GM12873 (cell line): ENCODE measurements around the gene BOD1L2.

Source experiments
- TF ChIP-seq, protein P1 (sequence below): IDR thresholded peaks from 2 replicates; pipeline ENCODE4 v1.5.1; 2012; ENCODE audit warnings: low read depth, mild to moderate bottlenecking, moderate library complexity, low read length, control low read depth; ENCODE audit not compliant: insufficient read depth; ENCODE audit errors: missing control alignments

Gene BOD1L2

DNA sequence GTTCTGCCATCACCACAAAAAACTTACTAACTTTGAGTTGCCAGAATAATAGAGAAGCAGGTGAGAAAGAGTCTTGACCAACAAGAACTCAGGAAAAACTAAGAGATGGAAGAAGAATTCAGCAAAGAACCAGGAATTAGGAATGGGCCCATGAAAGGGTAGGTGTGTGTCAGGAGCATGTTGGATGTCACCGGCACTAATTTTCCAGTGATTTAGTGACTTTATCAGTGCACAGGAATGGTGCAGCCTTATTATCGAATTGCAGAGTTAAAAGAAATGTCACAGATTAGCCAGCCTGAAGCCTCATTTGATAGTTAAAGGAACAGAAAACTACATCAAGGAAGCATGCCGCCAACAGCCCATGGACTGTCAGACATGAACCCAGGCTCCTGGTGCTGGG, 9.0 kb upstream of the BOD1L2 start:
- TF ChIP-seq, protein P1, sequence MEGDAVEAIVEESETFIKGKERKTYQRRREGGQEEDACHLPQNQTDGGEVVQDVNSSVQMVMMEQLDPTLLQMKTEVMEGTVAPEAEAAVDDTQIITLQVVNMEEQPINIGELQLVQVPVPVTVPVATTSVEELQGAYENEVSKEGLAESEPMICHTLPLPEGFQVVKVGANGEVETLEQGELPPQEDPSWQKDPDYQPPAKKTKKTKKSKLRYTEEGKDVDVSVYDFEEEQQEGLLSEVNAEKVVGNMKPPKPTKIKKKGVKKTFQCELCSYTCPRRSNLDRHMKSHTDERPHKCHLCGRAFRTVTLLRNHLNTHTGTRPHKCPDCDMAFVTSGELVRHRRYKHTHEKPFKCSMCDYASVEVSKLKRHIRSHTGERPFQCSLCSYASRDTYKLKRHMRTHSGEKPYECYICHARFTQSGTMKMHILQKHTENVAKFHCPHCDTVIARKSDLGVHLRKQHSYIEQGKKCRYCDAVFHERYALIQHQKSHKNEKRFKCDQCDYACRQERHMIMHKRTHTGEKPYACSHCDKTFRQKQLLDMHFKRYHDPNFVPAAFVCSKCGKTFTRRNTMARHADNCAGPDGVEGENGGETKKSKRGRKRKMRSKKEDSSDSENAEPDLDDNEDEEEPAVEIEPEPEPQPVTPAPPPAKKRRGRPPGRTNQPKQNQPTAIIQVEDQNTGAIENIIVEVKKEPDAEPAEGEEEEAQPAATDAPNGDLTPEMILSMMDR, result no peak

DNA sequence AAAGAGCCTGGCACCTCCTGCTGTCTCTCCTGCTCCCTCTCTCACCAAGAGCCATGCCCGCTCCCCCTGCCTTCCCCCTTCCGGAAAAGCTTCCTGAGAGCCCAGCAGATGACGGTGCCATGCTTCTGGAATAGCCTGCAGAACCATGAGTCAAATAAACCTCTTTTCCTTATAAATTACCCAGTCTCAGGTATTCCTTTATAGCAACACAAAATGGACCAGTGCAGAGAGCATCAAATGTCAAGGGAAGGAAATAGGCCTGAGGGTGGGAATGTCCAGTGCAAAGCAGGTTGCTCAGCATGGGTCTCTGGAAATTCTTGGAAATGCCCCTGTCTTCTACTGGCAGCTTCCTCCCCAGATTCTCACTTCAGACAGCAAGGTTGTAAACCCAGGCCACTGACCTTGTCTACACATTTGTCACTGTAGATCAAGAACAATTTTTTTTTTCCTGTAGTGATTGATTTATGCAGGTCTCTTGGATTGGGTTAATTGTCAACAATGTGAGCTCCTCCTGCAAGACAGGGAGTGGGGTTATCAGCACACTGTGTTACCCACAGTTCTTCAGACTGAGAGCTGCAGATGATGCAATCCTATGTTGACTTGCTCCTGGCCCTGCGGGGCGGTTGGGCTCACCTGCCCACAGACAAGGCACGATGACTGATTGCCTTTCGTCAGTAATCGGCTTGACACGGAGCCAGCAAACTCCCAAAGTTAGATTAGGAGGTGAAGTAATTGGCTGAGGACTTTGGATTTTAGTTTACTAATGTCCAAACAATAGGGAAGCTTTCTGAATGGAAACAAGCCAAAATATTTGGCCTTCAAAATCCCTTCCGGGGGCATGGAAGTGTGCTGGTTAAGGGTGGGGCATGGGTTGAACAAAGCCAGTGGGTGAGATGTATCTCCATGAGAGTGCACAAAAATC, 5.4 kb upstream of the BOD1L2 start:
- TF ChIP-seq, protein P1, result no peak

DNA sequence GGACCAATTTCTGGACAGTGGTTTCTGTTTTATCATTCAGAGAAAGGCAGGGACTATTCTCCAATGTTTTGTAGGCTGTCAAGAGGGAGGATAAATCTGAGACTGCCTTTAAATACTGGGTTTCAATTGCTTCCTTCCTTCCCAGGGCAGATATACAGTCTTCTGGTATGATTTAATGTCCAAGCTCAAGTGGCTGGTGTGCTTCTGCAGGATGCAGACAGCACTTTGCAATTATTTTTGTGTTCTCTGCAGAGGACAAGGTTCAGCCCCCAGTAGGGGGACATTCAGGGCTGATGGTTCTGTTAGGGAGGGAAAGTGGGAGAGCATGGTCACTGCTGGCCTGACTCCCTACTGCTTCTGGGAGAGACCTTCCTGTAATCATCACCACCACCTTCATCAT, 4.6 kb upstream of the BOD1L2 start:
- TF ChIP-seq, protein P1, result no peak

DNA sequence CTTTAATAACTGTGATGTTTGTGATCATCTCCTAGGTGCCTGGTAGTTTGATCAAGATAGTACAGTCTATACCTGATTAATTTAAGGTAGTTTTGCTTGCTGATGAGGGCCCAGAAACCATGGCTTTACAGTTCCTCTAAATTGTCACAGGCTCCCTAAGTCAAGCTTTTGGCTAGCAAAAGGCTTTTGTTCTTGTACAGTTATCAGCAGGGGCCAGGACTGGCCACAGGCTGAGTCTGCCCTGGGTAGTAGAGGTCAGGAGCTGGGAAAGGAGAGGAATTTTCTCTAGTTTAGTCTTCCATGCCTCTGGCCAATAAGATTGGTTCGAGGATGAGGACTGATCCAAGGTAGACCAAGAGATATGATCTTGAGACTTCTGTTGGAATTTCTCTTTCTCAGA, 3.6 kb upstream of the BOD1L2 start:
- TF ChIP-seq, protein P1, result no peak

DNA sequence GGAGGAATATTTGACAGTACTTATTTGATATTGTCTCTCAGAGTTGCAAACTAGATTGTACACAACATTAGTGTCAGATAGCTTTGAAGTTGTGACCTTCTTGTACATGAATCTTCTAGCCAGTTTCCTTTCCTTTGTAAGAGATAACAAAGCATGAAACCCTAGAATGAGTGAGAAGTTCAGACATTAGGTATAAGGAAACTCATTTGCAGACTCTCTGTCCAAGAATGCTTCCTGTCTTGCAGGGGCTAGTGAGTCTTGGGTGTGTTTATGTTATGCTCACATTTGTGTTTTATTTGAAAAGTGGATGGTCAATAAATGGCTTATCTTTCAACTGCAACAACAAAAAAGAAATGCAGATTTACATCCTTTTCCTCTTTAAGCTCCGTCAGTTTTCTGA, 1.4 kb downstream of the BOD1L2 start:
- TF ChIP-seq, protein P1, result no peak

DNA sequence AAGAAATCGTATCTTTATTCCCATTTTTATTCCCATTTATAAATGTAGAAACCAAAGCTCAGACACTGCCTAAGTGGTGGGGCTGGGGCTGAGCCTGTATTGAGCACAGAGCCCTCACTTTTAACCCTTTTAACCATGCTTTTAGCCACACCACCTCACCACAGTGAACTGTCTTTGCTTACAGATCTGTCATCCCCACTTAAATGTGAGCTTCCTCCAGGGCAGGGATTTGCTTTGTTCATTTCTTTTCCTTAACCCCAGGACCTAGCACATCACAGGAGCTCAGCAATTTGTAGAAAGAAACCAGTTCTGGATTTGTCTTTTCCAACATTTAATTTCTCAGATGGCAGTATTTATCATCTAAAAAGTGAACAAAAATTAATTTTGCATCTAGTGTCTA, 2.2 kb downstream of the BOD1L2 start:
- TF ChIP-seq, protein P1, result no peak

DNA sequence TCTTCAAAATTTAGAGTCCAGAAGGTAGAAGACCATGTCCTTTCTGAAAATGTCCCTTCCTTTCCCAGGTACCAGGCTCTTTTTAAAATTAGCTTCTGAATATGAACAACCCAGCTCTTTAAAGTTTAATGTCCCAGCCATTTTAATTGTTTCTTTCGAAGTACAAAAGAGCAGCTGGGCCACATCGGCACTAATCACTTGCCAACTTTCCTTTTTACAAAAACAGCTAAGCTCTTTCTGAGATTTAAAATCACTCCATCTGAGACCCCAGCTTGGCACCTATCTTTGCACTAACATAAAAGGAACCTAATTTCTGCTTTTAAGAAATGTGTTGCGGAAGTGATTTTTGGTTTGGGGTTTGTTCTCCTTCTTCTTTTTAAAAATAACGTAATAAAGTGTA, 2.6 kb downstream of the BOD1L2 start:
- TF ChIP-seq, protein P1, result no peak
